H9 (cell line): ENCODE results near the gene DNLZ. TPM values are rescaled to one million over a fixed set of nuclear protein-coding genes. Genes with fewer than 3 reads are reported as not detected.

Source experiments
- DNase-seq: peaks from one replicate; pipeline ENCODE4 v3.0.0-alpha.2; 2017
- H2AFZ ChIP-seq: one replicate; pipeline ENCODE4 v1.6.1; 2013; ENCODE audit warnings: mild to moderate bottlenecking, low read length, control low read depth, moderate library complexity
- H2AK5ac ChIP-seq: 2 replicates; pipeline ENCODE4 v1.6.1; 2013; ENCODE audit warnings: low read length, control low read depth, mixed read lengths; ENCODE audit not compliant: insufficient read length
- H2BK120ac ChIP-seq: one replicate; pipeline ENCODE4 v1.6.1; 2013; ENCODE audit warnings: low read depth, mild to moderate bottlenecking, low read length, control low read depth, inconsistent platforms; ENCODE audit not compliant: poor library complexity, severe bottlenecking
- H2BK12ac ChIP-seq: 2 replicates; pipeline ENCODE4 v1.6.1; 2013; ENCODE audit warnings: low read length, control low read depth, mixed read lengths, low read depth; ENCODE audit not compliant: insufficient read length
- H2BK15ac ChIP-seq: 2 replicates; pipeline ENCODE4 v1.6.1; 2013; ENCODE audit warnings: low read depth, low read length, control low read depth
- H2BK20ac ChIP-seq: one replicate; pipeline ENCODE4 v1.6.1; 2013; ENCODE audit warnings: low read depth, mild to moderate bottlenecking, low read length, control low read depth, inconsistent platforms; ENCODE audit not compliant: poor library complexity, severe bottlenecking
- H2BK5ac ChIP-seq: 2 replicates; pipeline ENCODE4 v1.6.1; 2013; ENCODE audit warnings: low read length, control low read depth, mixed read lengths; ENCODE audit not compliant: insufficient read length
- H3K14ac ChIP-seq: 2 replicates; pipeline ENCODE4 v1.6.1; 2013; ENCODE audit warnings: low read length, control low read depth; ENCODE audit not compliant: insufficient read depth
- H3K18ac ChIP-seq: 2 replicates; pipeline ENCODE4 v1.6.1; 2013; ENCODE audit warnings: low read depth, mild to moderate bottlenecking, mixed read lengths, low read length, control low read depth; ENCODE audit not compliant: insufficient read length
- H3K23ac ChIP-seq: 2 replicates; pipeline ENCODE4 v1.6.1; 2013; ENCODE audit warnings: low read length, control low read depth, mixed read lengths, low read depth; ENCODE audit not compliant: insufficient read length
- H3K23me2 ChIP-seq: 2 replicates; pipeline ENCODE4 v1.6.1; 2013; ENCODE audit warnings: low read depth, mild to moderate bottlenecking, mixed read lengths, low read length, control low read depth; ENCODE audit not compliant: insufficient read length, poor library complexity, severe bottlenecking
- H3K27ac ChIP-seq: 2 replicates; pipeline ENCODE4 v1.5.1; 2013; ENCODE audit warnings: low read length, control low read depth, mixed read lengths, low read depth; ENCODE audit not compliant: insufficient read length
- H3K27me3 ChIP-seq: 2 replicates; pipeline ENCODE4 v1.6.1; 2013; ENCODE audit warnings: low read length, control low read depth, inconsistent platforms; ENCODE audit not compliant: insufficient read depth
- H3K4ac ChIP-seq: 2 replicates; pipeline ENCODE4 v1.6.1; 2013; ENCODE audit warnings: low read depth, mild to moderate bottlenecking, control low read depth, inconsistent platforms, low read length, moderate library complexity
- H3K4me1 ChIP-seq: 2 replicates; pipeline ENCODE4 v1.6.1; 2013; ENCODE audit warnings: low read length, control low read depth, inconsistent platforms; ENCODE audit not compliant: insufficient read depth
- H3K4me2 ChIP-seq: 2 replicates; pipeline ENCODE4 v1.6.1; 2013; ENCODE audit warnings: low read length, control low read depth, mixed read lengths; ENCODE audit not compliant: insufficient read length, insufficient read depth
- H3K56ac ChIP-seq: 2 replicates; pipeline ENCODE4 v1.6.1; 2013; ENCODE audit warnings: low read depth, mild to moderate bottlenecking, mixed read lengths, low read length, control low read depth; ENCODE audit not compliant: insufficient read length
- H3K79me1 ChIP-seq: 2 replicates; pipeline ENCODE4 v1.6.1; 2013; ENCODE audit warnings: low read depth, mild to moderate bottlenecking, moderate library complexity, low read length, control low read depth, inconsistent platforms; ENCODE audit not compliant: insufficient read depth, poor library complexity, severe bottlenecking
- H3K79me2 ChIP-seq: 2 replicates; pipeline ENCODE4 v1.6.1; 2013; ENCODE audit warnings: low read length, control low read depth, inconsistent platforms; ENCODE audit not compliant: insufficient read depth
- H3K9ac ChIP-seq: 2 replicates; pipeline ENCODE4 v1.6.1; 2013; ENCODE audit warnings: low read length, control low read depth, mixed read lengths; ENCODE audit not compliant: insufficient read length; ENCODE audit errors: extremely low read depth
- H3K9me3 ChIP-seq: one replicate; pipeline ENCODE4 v1.6.1; 2013; ENCODE audit warnings: low read depth, low read length, inconsistent platforms; ENCODE audit not compliant: control insufficient read depth
- H3T11ph ChIP-seq: one replicate; pipeline ENCODE4 v1.6.1; 2013; ENCODE audit warnings: mild to moderate bottlenecking, low read length, control low read depth, inconsistent platforms
- H4K20me1 ChIP-seq: one replicate; pipeline ENCODE4 v1.6.1; 2013; ENCODE audit not compliant: control insufficient read depth, insufficient read length, insufficient read depth
- H4K5ac ChIP-seq: 2 replicates; pipeline ENCODE4 v1.6.1; 2013; ENCODE audit warnings: low read depth, mild to moderate bottlenecking, mixed read lengths, low read length, control low read depth; ENCODE audit not compliant: insufficient read length
- H4K8ac ChIP-seq: replicated peaks from 2 replicates; pipeline ENCODE4 v1.6.1; 2013; ENCODE audit warnings: low read length, control low read depth, mixed read lengths, low read depth; ENCODE audit not compliant: insufficient read length
- H4K91ac ChIP-seq: 2 replicates; pipeline ENCODE4 v1.6.1; 2013; ENCODE audit warnings: low read depth, mild to moderate bottlenecking, moderate library complexity, mixed read lengths, low read length, control low read depth; ENCODE audit not compliant: insufficient read length
- H3K27ac Mint-ChIP-seq, 3 experiments: 2 replicates in 2 of 3; 3 replicates in 1 of 3; pipeline ENCODE4 v1.8.0; 2020 to 2021; ENCODE audit warnings: mixed read lengths in 3 of 3, mild to moderate bottlenecking in 1 of 3, moderate library complexity in 1 of 3
- H3K27me3 Mint-ChIP-seq: 2 replicates; pipeline ENCODE4 v1.8.0; 2021; ENCODE audit warnings: low read depth, mild to moderate bottlenecking, moderate library complexity, mixed read lengths
- H3K36me3 Mint-ChIP-seq, 3 experiments: 2 replicates in 2 of 3; 3 replicates in 1 of 3; pipeline ENCODE4 v1.8.0; 2020 to 2021; ENCODE audit warnings: low read depth in 3 of 3, mixed read lengths in 3 of 3; ENCODE audit not compliant: insufficient read depth in 1 of 3
- H3K4me1 Mint-ChIP-seq, 2 experiments: 2 replicates each; pipeline ENCODE4 v1.8.0; 2020; ENCODE audit warnings: mixed read lengths in 2 of 2
- H3K4me3 Mint-ChIP-seq, 2 experiments: 2 replicates in 1 of 2; 3 replicates in 1 of 2; pipeline ENCODE4 v1.8.0; 2020 to 2021; ENCODE audit warnings: mild to moderate bottlenecking in 2 of 2, mixed read lengths in 2 of 2, moderate library complexity in 1 of 2
- H3K9me3 Mint-ChIP-seq, 2 experiments: 2 replicates in 1 of 2; 3 replicates in 1 of 2; pipeline ENCODE4 v1.8.0; 2020; ENCODE audit warnings: mild to moderate bottlenecking in 2 of 2, mixed read lengths in 2 of 2, moderate library complexity in 1 of 2
- CTCF ChIP-seq: fragments of 200-600 bp; sonication (generic); conservative IDR thresholded peaks from 3 replicates; pipeline ENCODE4 v1.8.0; 2021; ENCODE audit warnings: antibody characterized with exemption, mild to moderate bottlenecking
- WGBS: extraction: QIAGEN DNeasy Blood & Tissue Kit; methylation state at CpG from one replicate; pipeline ENCODE4 v1.1.7; 2013; ENCODE audit warnings: missing lambda C conversion rate, low lambda C conversion rate, mixed read lengths; ENCODE audit not compliant: insufficient read length; ENCODE audit errors: extremely low coverage; 5-methylcytosine and 5-hydroxymethylcytosine counted together
- total RNA-seq: library from RNA; stranded (reverse); gene quantifications from 2 replicates; pipeline ENCODE4 v1.2.1, GENCODE V29; 2021

The DNLZ gene
- total RNA-seq, 1 experiment from 2014 or later: 24.8 TPM

GRCh38 chr9:136381966-136382513, 18.5 kb upstream of the DNLZ start:
- Histone ChIP-seq H3K9me3 (no peaks in the 10 kb centered on the region), H2BK20ac (no peak overlapping the region), H3K79me1 (no peaks in the 10 kb centered on the region), H3K79me2 (no peaks in the 10 kb centered on the region), H3K23ac (no peak overlapping the region), H4K91ac (no peak overlapping the region), H4K20me1 (no peaks in the 10 kb centered on the region), H3K18ac (no peak overlapping the region), H2BK5ac (no peak overlapping the region), H2BK120ac (no peak overlapping the region), H3K56ac (no peak overlapping the region), H3K4me1 (no peaks in the 10 kb centered on the region), H2AK5ac (no peak overlapping the region), H3K14ac (no peak overlapping the region), H4K8ac (no peak overlapping the region), H3K4ac (no peak overlapping the region), H3T11ph (no peak overlapping the region), H2BK12ac (no peak overlapping the region), H2AFZ (no peak overlapping the region), H3K9ac (no peak overlapping the region), H3K23me2 (no peaks in the 10 kb centered on the region), H3K4me2 (no peak overlapping the region), H4K5ac (no peak overlapping the region), H3K27ac (no peak overlapping the region), H2BK15ac (no peak overlapping the region), H3K27me3 (no peaks in the 10 kb centered on the region)
- DNase-seq: no peak
- no peak overlapping the region for H3K4me3 Mint-ChIP-seq
- WGBS: no CpG with 5 or more reads among the region's 25 CpGs
- no peaks in the 10 kb centered on the region for H3K4me1 Mint-ChIP-seq
- no peaks in the 10 kb centered on the region for H3K9me3 Mint-ChIP-seq
- H3K27ac Mint-ChIP-seq: no peak overlapping the region
- peaks cover 17 to 57% (median 44%) of the 10 kb centered on the region in 3 experiments; a peak in 6 of 7 replicates for H3K36me3 Mint-ChIP-seq
- no peaks in the 10 kb centered on the region for H3K27me3 Mint-ChIP-seq
- TF ChIP-seq CTCF: no peak
